ENCODE measurements around the gene BIN1.
"Not testable (repeated sequence)": the region's sequence is repeated elsewhere in the genome, so short reads cannot be mapped to it uniquely, and the experiment has no call there.

The BIN1 gene

GRCh38 chr2:127133793-127134192, 26.8 kb upstream of the BIN1 start:
- DNase-seq = no peak

DNA sequence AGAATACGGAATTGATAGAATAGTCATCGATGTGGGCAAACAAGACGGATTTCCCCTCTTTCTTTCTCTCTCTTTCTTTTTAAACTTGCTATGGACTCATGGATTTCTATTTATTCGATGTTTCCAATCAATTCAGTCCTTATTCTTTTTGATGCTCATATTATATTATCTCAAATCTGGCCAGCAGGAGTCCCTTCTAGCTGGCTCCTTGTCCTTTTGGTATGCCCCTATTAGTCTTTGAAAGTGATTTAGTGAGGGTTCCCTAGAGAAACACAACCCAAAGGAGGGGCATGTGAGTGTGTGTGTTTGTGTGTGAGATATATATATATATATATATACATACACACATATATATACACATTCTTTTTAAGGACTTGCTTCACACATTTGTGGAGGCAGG, 23.5 kb upstream of the BIN1 start:
- DNase-seq = no peak

- DNase-seq = no peak
Observed at GRCh38 chr2:127129937-127130336, 23.0 kb upstream of the BIN1 start.

GRCh38 chr2:127128445-127128904, 21.5 kb upstream of the BIN1 start:
- no peak for DNase-seq

GRCh38 chr2:127125821-127126220, 18.9 kb upstream of the BIN1 start:
- DNase-seq = no peak

- DNase-seq = no peak
Observed at GRCh38 chr2:127124426-127124825, 17.5 kb upstream of the BIN1 start.

DNA sequence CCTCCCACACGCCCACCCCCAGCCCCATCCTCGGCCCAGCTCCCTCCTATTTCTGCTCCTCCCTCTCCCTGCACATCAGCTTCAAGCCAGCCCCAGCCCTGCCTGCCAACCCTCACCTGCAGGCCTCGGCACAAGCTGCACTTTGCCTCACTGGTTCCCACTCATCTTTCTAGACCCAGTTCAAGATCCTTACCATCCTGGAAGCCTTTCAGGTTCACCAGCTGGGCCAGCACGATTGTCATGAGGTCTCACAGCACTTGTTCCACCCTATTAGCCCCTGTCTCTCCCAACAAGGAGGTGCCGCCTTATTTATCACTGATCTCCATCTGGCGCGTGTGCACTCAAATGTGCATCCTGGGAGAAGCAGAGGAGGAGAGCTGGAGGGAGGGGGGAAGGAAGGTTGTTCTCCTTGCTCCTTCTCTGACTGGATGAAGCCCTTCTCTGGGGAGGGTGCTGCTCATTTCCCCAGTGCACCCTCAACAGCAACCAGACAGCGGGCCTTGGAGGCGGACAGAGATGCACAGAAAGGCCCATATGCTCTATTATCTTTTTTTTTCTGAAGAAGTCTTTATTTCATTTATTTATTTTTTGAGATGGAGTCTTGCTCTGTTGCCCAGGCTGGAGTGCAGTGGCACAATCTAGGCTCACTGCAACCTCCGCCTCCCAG, 15.5 kb upstream of the BIN1 start:
- no peak for DNase-seq

DNA sequence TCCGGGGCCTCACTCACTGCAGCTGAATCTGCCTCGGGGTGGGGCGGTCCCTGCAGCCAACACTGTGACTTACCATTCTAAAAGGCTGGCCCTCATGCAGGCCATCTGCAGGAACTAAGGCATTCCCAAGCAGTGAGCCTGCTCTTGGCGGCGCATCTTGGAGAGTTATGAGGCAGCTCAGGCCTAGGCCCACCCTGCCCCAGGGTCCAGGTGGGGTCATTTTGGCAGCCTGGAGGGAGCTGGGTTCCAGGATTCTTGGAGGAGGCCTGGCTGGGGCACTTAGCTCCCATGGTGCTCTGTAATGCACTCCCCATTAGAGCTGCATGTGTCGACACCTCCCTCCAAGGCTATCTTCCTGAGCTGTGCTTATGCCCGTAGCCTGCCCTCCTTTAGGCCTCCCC, 14.8 kb upstream of the BIN1 start:
- no peak for DNase-seq

- DNase-seq = no peak
Observed at GRCh38 chr2:127121353-127121752, 14.4 kb upstream of the BIN1 start.

GRCh38 chr2:127120408-127120807, 13.5 kb upstream of the BIN1 start:
- not testable (repeated sequence) for DNase-seq

DNA sequence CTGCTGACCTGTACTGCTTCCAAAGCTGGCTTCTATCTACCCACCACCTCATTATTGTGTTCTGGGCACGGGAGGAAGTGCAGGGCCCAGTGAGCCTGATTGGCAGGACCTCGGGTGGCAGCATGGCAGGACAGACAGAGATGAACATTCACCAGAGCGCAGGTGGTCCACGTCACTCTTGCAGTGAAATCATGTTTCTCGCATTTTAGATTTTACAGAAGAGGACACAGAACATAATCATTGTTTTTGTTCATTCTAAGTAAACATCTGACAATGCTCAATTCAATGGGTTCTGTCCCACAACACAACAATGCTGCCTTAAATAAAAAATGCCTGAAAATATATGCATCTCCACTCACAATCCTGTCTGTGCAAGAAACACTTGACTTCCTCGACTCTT, 11.5 kb upstream of the BIN1 start:
- no peak for DNase-seq

GRCh38 chr2:127118038-127118437, 11.1 kb upstream of the BIN1 start:
- no peak for DNase-seq

GRCh38 chr2:127117603-127118002, 10.6 kb upstream of the BIN1 start:
- no peak for DNase-seq

- DNase-seq = no peak
Observed at GRCh38 chr2:127115471-127116199, 8.7 kb upstream of the BIN1 start.

- DNase-seq = no peak
Observed at GRCh38 chr2:127110985-127111384, 4.0 kb upstream of the BIN1 start.

DNA sequence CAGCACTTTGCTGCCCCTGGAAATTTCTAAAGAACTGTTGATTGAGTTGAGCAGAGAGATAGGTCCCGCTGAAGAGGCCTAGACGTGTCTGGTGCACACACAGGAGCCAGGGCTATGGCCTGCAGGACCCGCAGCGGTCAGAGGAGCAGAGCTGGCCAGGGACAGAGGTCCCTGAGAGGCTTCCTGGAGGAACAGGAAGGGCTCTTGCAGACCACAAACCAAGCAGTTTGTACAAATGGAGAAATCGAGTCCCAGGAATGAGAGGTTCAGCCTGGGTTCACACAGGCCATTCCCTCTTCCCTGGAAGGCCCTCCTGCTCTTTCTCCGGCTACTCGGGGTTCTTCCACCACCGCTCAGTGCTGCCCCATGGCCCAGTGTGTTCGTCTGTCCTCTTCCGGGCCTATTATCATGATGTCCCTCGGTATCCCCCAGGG, 1.2 kb upstream of the BIN1 start:
- no peak for DNase-seq

GRCh38 chr2:127107622-127107999, 657 bp upstream of the BIN1 start:
- DNase-seq = no peak

- no peak for DNase-seq
Observed at GRCh38 chr2:127106457-127106990, 430 bp downstream of the BIN1 start.

- peak; percentile 3 for DNase-seq
Observed at GRCh38 chr2:127105656-127106456, 1.1 kb downstream of the BIN1 start.

- no peak for DNase-seq
Observed at GRCh38 chr2:127104881-127105655, 1.9 kb downstream of the BIN1 start.

- DNase-seq = no peak
Observed at GRCh38 chr2:127104166-127104660, 2.7 kb downstream of the BIN1 start.

Data from NCI-H69 (cell line).